H9 (cell line): ENCODE data around the gene SPINT2. TPM values are rescaled to one million over a fixed set of nuclear protein-coding genes. Genes with fewer than 3 reads are reported as not detected.
A peak's percentile ranks its signal among the peaks of the same experiment; 100 is the strongest.

ENCODE experiments used
- DNase-seq: peaks from one replicate; pipeline ENCODE4 v3.0.0-alpha.2; 2017
- H2AFZ ChIP-seq: one replicate; pipeline ENCODE4 v1.6.1; 2013; ENCODE audit warnings: mild to moderate bottlenecking, low read length, control low read depth, moderate library complexity
- H2AK5ac ChIP-seq: 2 replicates; pipeline ENCODE4 v1.6.1; 2013; ENCODE audit warnings: low read length, control low read depth, mixed read lengths; ENCODE audit not compliant: insufficient read length
- H2BK120ac ChIP-seq: one replicate; pipeline ENCODE4 v1.6.1; 2013; ENCODE audit warnings: low read depth, mild to moderate bottlenecking, low read length, control low read depth, inconsistent platforms; ENCODE audit not compliant: poor library complexity, severe bottlenecking
- H2BK12ac ChIP-seq: 2 replicates; pipeline ENCODE4 v1.6.1; 2013; ENCODE audit warnings: low read length, control low read depth, mixed read lengths, low read depth; ENCODE audit not compliant: insufficient read length
- H2BK15ac ChIP-seq: 2 replicates; pipeline ENCODE4 v1.6.1; 2013; ENCODE audit warnings: low read depth, low read length, control low read depth
- H2BK20ac ChIP-seq: one replicate; pipeline ENCODE4 v1.6.1; 2013; ENCODE audit warnings: low read depth, mild to moderate bottlenecking, low read length, control low read depth, inconsistent platforms; ENCODE audit not compliant: poor library complexity, severe bottlenecking
- H2BK5ac ChIP-seq: 2 replicates; pipeline ENCODE4 v1.6.1; 2013; ENCODE audit warnings: low read length, control low read depth, mixed read lengths; ENCODE audit not compliant: insufficient read length
- H3K14ac ChIP-seq: 2 replicates; pipeline ENCODE4 v1.6.1; 2013; ENCODE audit warnings: low read length, control low read depth; ENCODE audit not compliant: insufficient read depth
- H3K18ac ChIP-seq: 2 replicates; pipeline ENCODE4 v1.6.1; 2013; ENCODE audit warnings: low read depth, mild to moderate bottlenecking, mixed read lengths, low read length, control low read depth; ENCODE audit not compliant: insufficient read length
- H3K23ac ChIP-seq: 2 replicates; pipeline ENCODE4 v1.6.1; 2013; ENCODE audit warnings: low read length, control low read depth, mixed read lengths, low read depth; ENCODE audit not compliant: insufficient read length
- H3K23me2 ChIP-seq: 2 replicates; pipeline ENCODE4 v1.6.1; 2013; ENCODE audit warnings: low read depth, mild to moderate bottlenecking, mixed read lengths, low read length, control low read depth; ENCODE audit not compliant: insufficient read length, poor library complexity, severe bottlenecking
- H3K27ac ChIP-seq: 2 replicates; pipeline ENCODE4 v1.5.1; 2013; ENCODE audit warnings: low read length, control low read depth, mixed read lengths, low read depth; ENCODE audit not compliant: insufficient read length
- H3K27me3 ChIP-seq: 2 replicates; pipeline ENCODE4 v1.6.1; 2013; ENCODE audit warnings: low read length, control low read depth, inconsistent platforms; ENCODE audit not compliant: insufficient read depth
- H3K4ac ChIP-seq: 2 replicates; pipeline ENCODE4 v1.6.1; 2013; ENCODE audit warnings: low read depth, mild to moderate bottlenecking, control low read depth, inconsistent platforms, low read length, moderate library complexity
- H3K4me1 ChIP-seq: 2 replicates; pipeline ENCODE4 v1.6.1; 2013; ENCODE audit warnings: low read length, control low read depth, inconsistent platforms; ENCODE audit not compliant: insufficient read depth
- H3K4me2 ChIP-seq: 2 replicates; pipeline ENCODE4 v1.6.1; 2013; ENCODE audit warnings: low read length, control low read depth, mixed read lengths; ENCODE audit not compliant: insufficient read length, insufficient read depth
- H3K56ac ChIP-seq: 2 replicates; pipeline ENCODE4 v1.6.1; 2013; ENCODE audit warnings: low read depth, mild to moderate bottlenecking, mixed read lengths, low read length, control low read depth; ENCODE audit not compliant: insufficient read length
- H3K79me1 ChIP-seq: 2 replicates; pipeline ENCODE4 v1.6.1; 2013; ENCODE audit warnings: low read depth, mild to moderate bottlenecking, moderate library complexity, low read length, control low read depth, inconsistent platforms; ENCODE audit not compliant: insufficient read depth, poor library complexity, severe bottlenecking
- H3K79me2 ChIP-seq: 2 replicates; pipeline ENCODE4 v1.6.1; 2013; ENCODE audit warnings: low read length, control low read depth, inconsistent platforms; ENCODE audit not compliant: insufficient read depth
- H3K9ac ChIP-seq: 2 replicates; pipeline ENCODE4 v1.6.1; 2013; ENCODE audit warnings: low read length, control low read depth, mixed read lengths; ENCODE audit not compliant: insufficient read length; ENCODE audit errors: extremely low read depth
- H3K9me3 ChIP-seq: one replicate; pipeline ENCODE4 v1.6.1; 2013; ENCODE audit warnings: low read depth, low read length, inconsistent platforms; ENCODE audit not compliant: control insufficient read depth
- H3T11ph ChIP-seq: one replicate; pipeline ENCODE4 v1.6.1; 2013; ENCODE audit warnings: mild to moderate bottlenecking, low read length, control low read depth, inconsistent platforms
- H4K20me1 ChIP-seq: one replicate; pipeline ENCODE4 v1.6.1; 2013; ENCODE audit not compliant: control insufficient read depth, insufficient read length, insufficient read depth
- H4K5ac ChIP-seq: 2 replicates; pipeline ENCODE4 v1.6.1; 2013; ENCODE audit warnings: low read depth, mild to moderate bottlenecking, mixed read lengths, low read length, control low read depth; ENCODE audit not compliant: insufficient read length
- H4K8ac ChIP-seq: replicated peaks from 2 replicates; pipeline ENCODE4 v1.6.1; 2013; ENCODE audit warnings: low read length, control low read depth, mixed read lengths, low read depth; ENCODE audit not compliant: insufficient read length
- H4K91ac ChIP-seq: 2 replicates; pipeline ENCODE4 v1.6.1; 2013; ENCODE audit warnings: low read depth, mild to moderate bottlenecking, moderate library complexity, mixed read lengths, low read length, control low read depth; ENCODE audit not compliant: insufficient read length
- H3K27ac Mint-ChIP-seq, 3 experiments: 2 replicates in 2 of 3; 3 replicates in 1 of 3; pipeline ENCODE4 v1.8.0; 2020 to 2021; ENCODE audit warnings: mixed read lengths in 3 of 3, mild to moderate bottlenecking in 1 of 3, moderate library complexity in 1 of 3
- H3K27me3 Mint-ChIP-seq: 2 replicates; pipeline ENCODE4 v1.8.0; 2021; ENCODE audit warnings: low read depth, mild to moderate bottlenecking, moderate library complexity, mixed read lengths
- H3K36me3 Mint-ChIP-seq, 3 experiments: 2 replicates in 2 of 3; 3 replicates in 1 of 3; pipeline ENCODE4 v1.8.0; 2020 to 2021; ENCODE audit warnings: low read depth in 3 of 3, mixed read lengths in 3 of 3; ENCODE audit not compliant: insufficient read depth in 1 of 3
- H3K4me1 Mint-ChIP-seq, 2 experiments: 2 replicates each; pipeline ENCODE4 v1.8.0; 2020; ENCODE audit warnings: mixed read lengths in 2 of 2
- H3K4me3 Mint-ChIP-seq, 2 experiments: 2 replicates in 1 of 2; 3 replicates in 1 of 2; pipeline ENCODE4 v1.8.0; 2020 to 2021; ENCODE audit warnings: mild to moderate bottlenecking in 2 of 2, mixed read lengths in 2 of 2, moderate library complexity in 1 of 2
- H3K9me3 Mint-ChIP-seq, 2 experiments: 2 replicates in 1 of 2; 3 replicates in 1 of 2; pipeline ENCODE4 v1.8.0; 2020; ENCODE audit warnings: mild to moderate bottlenecking in 2 of 2, mixed read lengths in 2 of 2, moderate library complexity in 1 of 2
- CTCF ChIP-seq: fragments of 200-600 bp; sonication (generic); conservative IDR thresholded peaks from 3 replicates; pipeline ENCODE4 v1.8.0; 2021; ENCODE audit warnings: antibody characterized with exemption, mild to moderate bottlenecking
- WGBS: extraction: QIAGEN DNeasy Blood & Tissue Kit; methylation state at CpG from one replicate; pipeline ENCODE4 v1.1.7; 2013; ENCODE audit warnings: missing lambda C conversion rate, low lambda C conversion rate, mixed read lengths; ENCODE audit not compliant: insufficient read length; ENCODE audit errors: extremely low coverage; 5-methylcytosine and 5-hydroxymethylcytosine counted together
- total RNA-seq: library from RNA; stranded (reverse); gene quantifications from 2 replicates; pipeline ENCODE4 v1.2.1, GENCODE V29; 2021

Gene SPINT2
- total RNA-seq, 1 experiment from 2014 or later, result 283 TPM

- Histone ChIP-seq H3K27ac (no peak overlapping the region), H3K27me3 (no peaks in the 10 kb centered on the region; the same call in 1 of the 2 replicates), H3K23ac (no peak overlapping the region), H2BK20ac (no peak overlapping the region), H3K56ac (no peak overlapping the region), H4K20me1 (no peaks in the 10 kb centered on the region), H3K9ac (no peak overlapping the region), H4K8ac (no peak overlapping the region), H3T11ph (no peak overlapping the region), H3K14ac (no peak overlapping the region), H2AK5ac (no peak overlapping the region), H3K23me2 (peaks cover 7% of the 10 kb centered on the region), H4K91ac (no peak overlapping the region), H3K9me3 (no peaks in the 10 kb centered on the region), H2BK12ac (no peak overlapping the region), H3K79me2 (no peaks in the 10 kb centered on the region), H3K79me1 (no peaks in the 10 kb centered on the region), H3K4me1 (peaks cover 3% of the 10 kb centered on the region; the same call in 1 of the 2 replicates), H2AFZ (no peak overlapping the region), H3K18ac (no peak overlapping the region), H2BK5ac (no peak overlapping the region), H4K5ac (no peak overlapping the region), H2BK120ac (no peak overlapping the region), H3K4me2 (peak overlapping the region; percentile 71), H2BK15ac (no peak overlapping the region), H3K4ac (no peak overlapping the region)
- H3K4me1 Mint-ChIP-seq, result peaks cover 39 to 51% of the 10 kb centered on the region in 2 experiments
- H3K4me3 Mint-ChIP-seq, result peak overlapping the region in 1 of 2 experiments; percentile 68; a peak in 3 of 5 replicates
- peak; percentile 55 for DNase-seq
- H3K9me3 Mint-ChIP-seq, result no peaks in the 10 kb centered on the region; a peak in 1 of 5 replicates
- TF ChIP-seq CTCF, result no peak
- H3K27ac Mint-ChIP-seq, result peak overlapping the region; percentile 16 to 80 (median 50); a peak in 6 of 7 replicates
- whole genome bisulfite sequencing, result no CpG with 5 or more reads among the region's 18 CpGs
- peaks cover 18% of the 10 kb centered on the region for H3K27me3 Mint-ChIP-seq
- no peaks in the 10 kb centered on the region; a peak in 2 of 7 replicates for H3K36me3 Mint-ChIP-seq
These were observed 13.4 kb upstream of the SPINT2 start for GRCh38 chr19:38250821-38251563.
